PFSK-1 (cell line): ENCODE data around the gene P2RY11.

ENCODE experiments used
- FOXP2 ChIP-seq: optimal IDR thresholded peaks from 2 replicates; pipeline ENCODE3; 2011; ENCODE audit warnings: borderline replicate concordance, control low read depth, inconsistent platforms; ENCODE audit not compliant: insufficient read depth; ENCODE audit errors: extremely low read length, extremely low read depth
- POLR2AphosphoS5 ChIP-seq: IDR thresholded peaks from 2 replicates; pipeline ENCODE4 v1.6.1; 2012; ENCODE audit warnings: low read depth, mild to moderate bottlenecking, control low read depth, low read length, moderate library complexity

- TF ChIP-seq POLR2AphosphoS5 (no peak), FOXP2 (no peak)
These were observed 35.0 kb upstream of the P2RY11 start for GRCh38 chr19:10076535-10076934.
